ENCODE data around the gene COX6A2. TPM values are rescaled to one million over a fixed set of nuclear protein-coding genes. Genes with fewer than 3 reads are reported as not detected.
A peak's percentile ranks its signal among the peaks of the same experiment; 100 is the strongest.

The COX6A2 gene
- total RNA-seq, 3 donors from 2014 or later, result not detected

GRCh38 chr16:31474773-31475738 is 46.9 kb upstream of the COX6A2 start:
- no peaks in the 10 kb centered on the region for H3K4me1 ChIP-seq
- H3K27ac ChIP-seq, result no peak overlapping the region
- no peak for DNase-seq (ENCODE audit: low spot score in 2 of 2)
- no peak overlapping the region for H3K4me3 ChIP-seq
- no peaks in the 10 kb centered on the region for H3K9me3 ChIP-seq
- no peaks in the 10 kb centered on the region for H3K36me3 ChIP-seq
- TF ChIP-seq POLR2A (IDR thresholded peaks at IDR 0.05) (no peak), POLR2AphosphoS5 (IDR thresholded peaks at IDR 0.05) (no peak), CTCF (IDR thresholded peaks at IDR 0.05) (no peak)
- intact Hi-C loops (cut with DNase I; ENCODE audit: low total_unique reads), result no loop called here
- H3K27me3 ChIP-seq, result no peaks in the 10 kb centered on the region

DNA sequence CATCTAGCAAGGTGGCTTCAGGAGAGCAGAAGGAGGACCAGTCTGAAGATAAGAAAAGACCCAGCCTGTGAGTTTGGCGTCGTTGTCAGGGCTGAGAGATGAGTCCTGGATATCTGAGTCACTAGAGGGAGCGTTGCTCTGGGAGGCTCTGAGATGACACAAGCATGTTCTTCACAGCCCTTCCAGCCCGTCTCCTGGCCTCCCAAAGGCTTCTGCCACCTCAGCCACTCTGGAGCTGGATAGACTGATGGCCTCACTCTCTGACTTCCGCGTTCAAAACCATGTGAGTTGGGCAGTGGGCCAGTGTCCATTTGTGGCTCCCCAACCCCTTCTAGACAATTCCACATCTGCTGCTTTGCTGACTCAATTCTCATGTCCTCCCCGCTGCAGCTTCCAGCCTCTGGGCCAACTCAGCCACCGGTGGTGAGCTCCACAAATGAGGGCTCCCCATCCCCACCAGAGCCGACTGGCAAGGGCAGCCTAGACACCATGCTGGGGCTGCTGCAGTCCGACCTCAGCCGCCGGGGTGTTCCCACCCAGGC is 46.1 kb upstream of the COX6A2 start:
- no peaks in the 10 kb centered on the region for H3K4me1 ChIP-seq
- DNase-seq (ENCODE audit: low spot score in 2 of 2), result no peak
- H3K9me3 ChIP-seq, result no peaks in the 10 kb centered on the region
- H3K36me3 ChIP-seq, result no peaks in the 10 kb centered on the region
- H3K4me3 ChIP-seq, result no peak overlapping the region
- peak overlapping the region in 1 of 2 donors; percentile 6 for H3K27ac ChIP-seq
- TF ChIP-seq POLR2AphosphoS5 (IDR thresholded peaks at IDR 0.05), result no peak
- TF ChIP-seq CTCF (IDR thresholded peaks at IDR 0.05), result no peak
- TF ChIP-seq POLR2A (IDR thresholded peaks at IDR 0.05), result no peak
- H3K27me3 ChIP-seq, result no peaks in the 10 kb centered on the region
- intact Hi-C loops (cut with DNase I; ENCODE audit: low total_unique reads), result no loop called here

GRCh38 chr16:31473264-31473984 is 45.3 kb upstream of the COX6A2 start:
- H3K27ac ChIP-seq, result peak overlapping the region in 1 of 2 donors; percentile 94
- H3K4me3 ChIP-seq, result peak overlapping the region in 2 of 3 donors; percentile 74 to 77
- H3K9me3 ChIP-seq, result no peaks in the 10 kb centered on the region
- H3K4me1 ChIP-seq, result no peaks in the 10 kb centered on the region
- intact Hi-C loops (cut with DNase I; ENCODE audit: low total_unique reads), result no loop called here
- H3K36me3 ChIP-seq, result no peaks in the 10 kb centered on the region
- no peaks in the 10 kb centered on the region for H3K27me3 ChIP-seq
- no peak for DNase-seq (ENCODE audit: low spot score in 2 of 2)
- no peak for TF ChIP-seq CTCF (IDR thresholded peaks at IDR 0.05)
- no peak for TF ChIP-seq POLR2AphosphoS5 (IDR thresholded peaks at IDR 0.05)
- TF ChIP-seq POLR2A (IDR thresholded peaks at IDR 0.05), result no peak

DNA sequence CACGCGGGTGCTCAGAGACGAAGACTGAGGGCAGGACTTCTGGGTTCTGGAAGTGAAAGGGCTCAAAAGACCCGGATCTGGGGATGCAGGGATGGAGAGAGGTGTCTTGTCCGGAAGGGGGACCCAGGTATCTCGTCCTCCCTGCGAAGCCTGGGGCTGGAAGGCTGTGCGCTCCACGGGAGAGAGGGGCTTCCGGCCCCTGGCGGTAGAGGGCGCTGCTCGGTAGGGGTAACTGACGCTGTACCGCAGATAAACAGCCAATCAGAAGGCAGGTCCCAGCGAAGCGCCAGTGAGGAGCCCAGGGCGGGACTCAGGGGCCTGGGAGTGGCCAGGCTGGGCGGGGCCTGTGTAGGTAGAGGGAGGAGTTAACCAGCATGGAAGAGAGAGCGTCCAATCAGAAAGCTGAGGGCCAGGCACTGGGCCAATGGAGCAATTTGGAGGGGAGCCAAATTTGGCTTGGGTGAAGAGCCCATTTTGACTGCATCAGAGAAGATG is 44.6 kb upstream of the COX6A2 start:
- peak; percentile 81 to 87 for DNase-seq (ENCODE audit: low spot score in 2 of 2)
- Histone ChIP-seq H3K27me3 (no peaks in the 10 kb centered on the region), H3K36me3 (no peaks in the 10 kb centered on the region), H3K4me3 (peak overlapping the region; percentile 63 to 77 (median 74)), H3K9me3 (no peaks in the 10 kb centered on the region), H3K4me1 (no peaks in the 10 kb centered on the region), H3K27ac (peak overlapping the region; percentile 87 to 94)
- TF ChIP-seq POLR2A (IDR thresholded peaks at IDR 0.05) (no peak), POLR2AphosphoS5 (IDR thresholded peaks at IDR 0.05) (peak in 1 of 3 donors; percentile 43), CTCF (IDR thresholded peaks at IDR 0.05) (peak; percentile 18 to 62 (median 60))
- intact Hi-C loops (cut with DNase I; ENCODE audit: low total_unique reads), result no loop called here

Measured in breast epithelium (tissue), 4 donors.